Fibroblast of lung (primary cell): ENCODE measurements around the gene DNAJC7. TPM values are rescaled to one million over a fixed set of nuclear protein-coding genes. Genes with fewer than 3 reads are reported as not detected.

Experiments
- DNase-seq, 2 donors: peaks; one replicate each; pipeline versions ENCODE4 v3.0.0 to v3.0.0-alpha.2; 2010; ENCODE audit warnings: low read depth in 2 of 2
- H2AFZ ChIP-seq: 2 replicates; pipeline ENCODE4 v1.5.1; 2012; ENCODE audit warnings: low read length, control low read depth, inconsistent platforms
- H3K27ac ChIP-seq: 2 replicates; pipeline ENCODE4 v1.5.1; 2011; ENCODE audit warnings: low read length, control low read depth; ENCODE audit not compliant: insufficient read depth
- H3K27me3 ChIP-seq: 2 replicates; pipeline ENCODE4 v1.5.1; 2011; ENCODE audit warnings: mild to moderate bottlenecking, low read length; ENCODE audit not compliant: control insufficient read depth, insufficient read depth
- H3K36me3 ChIP-seq: 2 replicates; pipeline ENCODE4 v1.5.1; 2011; ENCODE audit warnings: low read length; ENCODE audit not compliant: control insufficient read depth, insufficient read depth
- H3K4me1 ChIP-seq: 2 replicates; pipeline ENCODE4 v1.5.1; 2011; ENCODE audit warnings: low read length; ENCODE audit not compliant: control insufficient read depth, insufficient read depth; ENCODE audit errors: extremely low read depth
- H3K4me2 ChIP-seq: 2 replicates; pipeline ENCODE4 v1.5.1; 2011; ENCODE audit warnings: low read length, control low read depth; ENCODE audit not compliant: insufficient read depth; ENCODE audit errors: extremely low read depth
- H3K4me3 ChIP-seq, 4 experiments: fragments of 200-600 bp in 1 of 4; sonication (generic) in 1 of 4; replicated peaks in 1 of 4; 2 replicates each; pipeline ENCODE4 v1.5.1; 2011 to 2016; ENCODE audit warnings: low read length in 4 of 4, low read depth in 3 of 4, mild to moderate bottlenecking in 3 of 4, control low read depth in 2 of 4, inconsistent platforms in 1 of 4, mixed read lengths in 1 of 4; ENCODE audit not compliant: insufficient read depth in 1 of 4; ENCODE audit errors: control extremely low read depth in 1 of 4
- H3K79me2 ChIP-seq: 2 replicates; pipeline ENCODE4 v1.5.1; 2012; ENCODE audit warnings: mild to moderate bottlenecking, low read length, inconsistent platforms; ENCODE audit not compliant: control insufficient read depth, insufficient read depth
- H3K9ac ChIP-seq: 2 replicates; pipeline ENCODE4 v1.5.1; 2011; ENCODE audit warnings: mild to moderate bottlenecking, low read length, control low read depth; ENCODE audit not compliant: insufficient read depth
- H3K9me3 ChIP-seq: 2 replicates; pipeline ENCODE4 v1.5.1; 2012; ENCODE audit warnings: low read depth, low read length; ENCODE audit not compliant: control insufficient read depth, insufficient read depth
- H4K20me1 ChIP-seq: 2 replicates; pipeline ENCODE4 v1.5.1; 2011; ENCODE audit warnings: low read length; ENCODE audit not compliant: control insufficient read depth, insufficient read depth; ENCODE audit errors: extremely low read depth
- CTCF ChIP-seq, 2 donors: IDR thresholded peaks in 1 of 2; conservative IDR thresholded peaks in 1 of 2; 1 replicate in 1 of 2; 2 replicates in 1 of 2; pipeline ENCODE4 v1.5.1; 2011 to 2012; ENCODE audit warnings: low read length in 2 of 2, control low read depth in 1 of 2, inconsistent platforms in 1 of 2, low read depth in 1 of 2, mild to moderate bottlenecking in 1 of 2
- EZH2 ChIP-seq: IDR thresholded peaks from 2 replicates; pipeline ENCODE4 v1.5.1; 2012; ENCODE audit warnings: low read length, control low read depth, mild to moderate bottlenecking; ENCODE audit errors: missing control alignments
- polyA plus RNA-seq, 2 donors: library from polyadenylated mRNA; depleted of rRNA in 1 of 2; stranded (reverse) in 1 of 2; unstranded in 1 of 2; fragments of >200 nt; gene quantifications; 2 replicates each; pipeline ENCODE4 v1.2.1, GENCODE V29; 2011 to 2012; ENCODE audit warnings: missing spikeins in 1 of 2
- total RNA-seq: library from RNA; depleted of rRNA; stranded (reverse); fragments of >200 nt; gene quantifications from 2 replicates; pipeline ENCODE4 v1.2.1, GENCODE V29; 2014

The DNAJC7 gene
- total and polyA plus RNA-seq, 2 donors (not counting 1 experiment from before 2014, with no cell fraction given): 53.5 to 78.8 TPM

GRCh38 chr17:41962111-41962510 lies 55.1 kb downstream of the DNAJC7 start:
- H3K4me3 ChIP-seq: no peak overlapping the region
- H2AFZ ChIP-seq: no peak overlapping the region
- H3K27ac ChIP-seq: no peak overlapping the region
- no peaks in the 10 kb centered on the region for H4K20me1 ChIP-seq
- H3K4me1 ChIP-seq: peaks cover 6% of the 10 kb centered on the region
- no peak for TF ChIP-seq CTCF (conservative IDR thresholded peaks at IDR 0.05 in 1 of 2, IDR thresholded peaks at IDR 0.05 in 1 of 2; ENCODE audit: low read depth in 1 of 2, low read length in 2 of 2)
- no peak for TF ChIP-seq EZH2
- H3K79me2 ChIP-seq: peaks cover 1% of the 10 kb centered on the region
- H3K9ac ChIP-seq: no peak overlapping the region
- no peaks in the 10 kb centered on the region for H3K27me3 ChIP-seq
- H3K9me3 ChIP-seq: no peaks in the 10 kb centered on the region
- H3K36me3 ChIP-seq: no peaks in the 10 kb centered on the region
- H3K4me2 ChIP-seq: no peak overlapping the region
- no peak for DNase-seq

GRCh38 chr17:41959336-41960095 lies 57.7 kb downstream of the DNAJC7 start:
- Histone ChIP-seq H3K9ac (no peak overlapping the region), H3K36me3 (no peaks in the 10 kb centered on the region), H3K4me2 (no peak overlapping the region), H3K27ac (no peak overlapping the region), H3K4me3 (no peak overlapping the region), H2AFZ (no peak overlapping the region), H3K4me1 (no peaks in the 10 kb centered on the region), H3K27me3 (no peaks in the 10 kb centered on the region), H3K9me3 (no peaks in the 10 kb centered on the region), H3K79me2 (no peaks in the 10 kb centered on the region), H4K20me1 (no peaks in the 10 kb centered on the region)
- TF ChIP-seq EZH2: no peak
- TF ChIP-seq CTCF (conservative IDR thresholded peaks at IDR 0.05 in 1 of 2, IDR thresholded peaks at IDR 0.05 in 1 of 2; ENCODE audit: low read depth in 1 of 2, low read length in 2 of 2): peak; percentile 45 to 46
- DNase-seq: peak; percentile 53 to 56

GRCh38 chr17:41959030-41959335 lies 58.3 kb downstream of the DNAJC7 start:
- Histone ChIP-seq H4K20me1 (no peaks in the 10 kb centered on the region), H3K4me3 (no peak overlapping the region), H3K27me3 (no peaks in the 10 kb centered on the region), H3K4me2 (no peak overlapping the region), H3K79me2 (no peaks in the 10 kb centered on the region), H3K9me3 (no peaks in the 10 kb centered on the region), H3K4me1 (no peaks in the 10 kb centered on the region), H2AFZ (no peak overlapping the region), H3K9ac (no peak overlapping the region), H3K36me3 (no peaks in the 10 kb centered on the region), H3K27ac (no peak overlapping the region)
- TF ChIP-seq EZH2 (no peak), CTCF (conservative IDR thresholded peaks at IDR 0.05 in 1 of 2, IDR thresholded peaks at IDR 0.05 in 1 of 2; ENCODE audit: low read depth in 1 of 2, low read length in 2 of 2) (no peak)
- peak in 1 of 2 donors; percentile 41 for DNase-seq
